Thoracic aorta (tissue), 2 donors: ENCODE results near the gene EPG5. TPM values are rescaled to one million over a fixed set of nuclear protein-coding genes. Genes with fewer than 3 reads are reported as not detected.

ENCODE experiments used
- ATAC-seq: fragments of 150-250 bp; one replicate; pipeline ENCODE4 v1.8.0; 2017; ENCODE audit warnings: low read depth; ENCODE audit not compliant: insufficient number of reproducible peaks, low FRiP score
- DNase-seq: peaks from one replicate; pipeline ENCODE4 v3.0.0-alpha.2; 2020; ENCODE audit warnings: low spot score
- H3K27ac ChIP-seq, 2 donors: fragments of 200-600 bp; sonication (generic); 1 replicate in 1 of 2; 2 replicates in 1 of 2; pipeline ENCODE4 v1.5.1; 2016; ENCODE audit warnings: mild to moderate bottlenecking in 2 of 2, moderate library complexity in 2 of 2
- H3K27me3 ChIP-seq: fragments of 200-600 bp; sonication (generic); replicated peaks from 2 replicates; pipeline ENCODE4 v1.6.0; 2016; ENCODE audit warnings: mild to moderate bottlenecking; ENCODE audit not compliant: insufficient read depth
- H3K36me3 ChIP-seq: fragments of 200-600 bp; sonication (generic); one replicate; pipeline ENCODE4 v1.5.1; 2016
- H3K4me1 ChIP-seq, 2 donors: fragments of 200-600 bp; sonication (generic); 1 replicate in 1 of 2; 2 replicates in 1 of 2; pipeline versions ENCODE4 v1.5.1 to v1.6.0; 2016; ENCODE audit warnings: low read depth in 2 of 2, mild to moderate bottlenecking in 1 of 2; ENCODE audit not compliant: control insufficient read depth in 1 of 2
- H3K4me3 ChIP-seq: fragments of 200-600 bp; sonication (generic); 2 replicates; pipeline ENCODE4 v1.5.1; 2016; ENCODE audit warnings: mild to moderate bottlenecking
- H3K9me3 ChIP-seq: fragments of 200-600 bp; sonication (generic); 2 replicates; pipeline ENCODE4 v1.5.1; 2016
- total RNA-seq, 2 donors: library from RNA; depleted of rRNA; stranded (reverse); fragments of >200 nt; gene quantifications; one replicate each; pipeline versions ENCODE4 v1.1.0 to v1.2.3, GENCODE V29; 2016
- TF ChIP-seq, protein P1 (sequence below): fragments of 200-600 bp; sonication (generic); IDR thresholded peaks from one replicate; pipeline ENCODE4 v1.5.1; 2019; ENCODE audit warnings: antibody characterized with exemption

Gene EPG5
- total RNA-seq, 2 donors from 2014 or later: 46.0 to 47.9 TPM

GRCh38 chr18:45870419-45870818 lies 96.7 kb downstream of the EPG5 start:
- H3K36me3 ChIP-seq: peaks cover 30% of the 10 kb centered on the region
- DNase-seq (no peak), ATAC-seq (no peak)
- no peak overlapping the region for H3K4me3 ChIP-seq
- TF ChIP-seq, protein P1, sequence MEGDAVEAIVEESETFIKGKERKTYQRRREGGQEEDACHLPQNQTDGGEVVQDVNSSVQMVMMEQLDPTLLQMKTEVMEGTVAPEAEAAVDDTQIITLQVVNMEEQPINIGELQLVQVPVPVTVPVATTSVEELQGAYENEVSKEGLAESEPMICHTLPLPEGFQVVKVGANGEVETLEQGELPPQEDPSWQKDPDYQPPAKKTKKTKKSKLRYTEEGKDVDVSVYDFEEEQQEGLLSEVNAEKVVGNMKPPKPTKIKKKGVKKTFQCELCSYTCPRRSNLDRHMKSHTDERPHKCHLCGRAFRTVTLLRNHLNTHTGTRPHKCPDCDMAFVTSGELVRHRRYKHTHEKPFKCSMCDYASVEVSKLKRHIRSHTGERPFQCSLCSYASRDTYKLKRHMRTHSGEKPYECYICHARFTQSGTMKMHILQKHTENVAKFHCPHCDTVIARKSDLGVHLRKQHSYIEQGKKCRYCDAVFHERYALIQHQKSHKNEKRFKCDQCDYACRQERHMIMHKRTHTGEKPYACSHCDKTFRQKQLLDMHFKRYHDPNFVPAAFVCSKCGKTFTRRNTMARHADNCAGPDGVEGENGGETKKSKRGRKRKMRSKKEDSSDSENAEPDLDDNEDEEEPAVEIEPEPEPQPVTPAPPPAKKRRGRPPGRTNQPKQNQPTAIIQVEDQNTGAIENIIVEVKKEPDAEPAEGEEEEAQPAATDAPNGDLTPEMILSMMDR: no peak
- H3K27ac ChIP-seq: no peak overlapping the region
- no peaks in the 10 kb centered on the region for H3K4me1 ChIP-seq
- no peaks in the 10 kb centered on the region for H3K27me3 ChIP-seq
- H3K9me3 ChIP-seq: no peaks in the 10 kb centered on the region

DNA sequence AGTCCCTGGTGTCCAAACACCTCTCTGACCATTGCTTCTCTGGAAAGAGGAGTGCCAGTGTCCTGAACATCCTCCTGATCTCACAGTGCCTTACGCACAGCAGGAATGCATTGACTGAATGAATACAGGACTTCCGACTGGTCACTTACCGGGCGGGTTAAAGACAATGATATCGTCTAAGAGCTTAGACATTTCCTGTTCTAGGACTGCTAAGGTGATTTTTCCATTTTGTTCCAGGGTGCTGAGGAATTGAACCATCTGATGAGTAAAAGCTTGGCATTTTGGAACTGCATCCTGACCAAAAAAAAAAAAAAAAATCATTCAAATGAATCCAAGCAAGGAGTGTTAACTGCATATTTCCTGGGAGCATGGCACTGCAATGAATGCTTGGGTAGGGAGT lies 101.7 kb downstream of the EPG5 start:
- Histone ChIP-seq H3K27ac (no peak overlapping the region), H3K9me3 (no peaks in the 10 kb centered on the region), H3K4me3 (no peak overlapping the region), H3K27me3 (no peaks in the 10 kb centered on the region), H3K36me3 (peaks cover 29% of the 10 kb centered on the region), H3K4me1 (no peaks in the 10 kb centered on the region)
- DNase-seq (no peak), ATAC-seq (no peak)
- TF ChIP-seq, protein P1: no peak

DNA sequence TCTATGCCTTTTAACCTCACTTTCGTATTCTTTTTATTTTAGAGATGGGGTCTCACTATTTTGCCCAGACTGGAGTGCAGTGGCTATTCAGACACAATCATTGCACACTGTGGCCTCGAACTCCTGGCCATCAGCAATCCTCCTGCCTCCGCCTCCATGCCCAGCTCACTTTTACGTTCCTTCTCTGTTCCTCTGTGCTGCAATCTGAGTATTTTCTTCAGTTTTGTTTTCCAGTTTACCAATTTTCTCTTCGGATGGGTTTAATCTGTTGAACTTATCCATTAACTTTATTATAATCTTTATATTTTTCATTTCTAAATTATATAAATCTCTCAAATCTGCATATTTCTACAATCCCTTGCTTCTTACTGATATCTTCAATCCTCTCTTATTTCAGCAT lies 103.0 kb downstream of the EPG5 start:
- ATAC-seq (no peak), DNase-seq (no peak)
- Histone ChIP-seq H3K27ac (no peak overlapping the region), H3K36me3 (peaks cover 33% of the 10 kb centered on the region), H3K4me1 (no peaks in the 10 kb centered on the region), H3K27me3 (no peaks in the 10 kb centered on the region), H3K9me3 (no peaks in the 10 kb centered on the region), H3K4me3 (no peak overlapping the region)
- TF ChIP-seq, protein P1: no peak

- Histone ChIP-seq H3K9me3 (no peaks in the 10 kb centered on the region), H3K27me3 (no peaks in the 10 kb centered on the region), H3K36me3 (peaks cover 39% of the 10 kb centered on the region), H3K4me1 (no peaks in the 10 kb centered on the region), H3K27ac (no peak overlapping the region), H3K4me3 (no peak overlapping the region)
- TF ChIP-seq, protein P1: no peak
- ATAC-seq (no peak), DNase-seq (no peak)
Measured at GRCh38 chr18:45863469-45863868, 103.7 kb downstream of the EPG5 start.

- Histone ChIP-seq H3K27ac (no peak overlapping the region), H3K27me3 (no peaks in the 10 kb centered on the region), H3K4me3 (no peak overlapping the region), H3K9me3 (no peaks in the 10 kb centered on the region), H3K36me3 (peaks cover 43% of the 10 kb centered on the region), H3K4me1 (no peaks in the 10 kb centered on the region)
- DNase-seq (no peak), ATAC-seq (no peak)
- TF ChIP-seq, protein P1: no peak
Measured at GRCh38 chr18:45861926-45862325, 105.2 kb downstream of the EPG5 start.
